Keratinocyte (primary cell): ENCODE results near the gene NT5DC3.
"Not testable (repeated sequence)": the region's sequence is repeated elsewhere in the genome, so short reads cannot be mapped to it uniquely, and the experiment has no call there.

Experiments
- EZH2 ChIP-seq: IDR thresholded peaks from one replicate; pipeline ENCODE4 v1.6.1; 2012; ENCODE audit warnings: inconsistent platforms, mild to moderate bottlenecking, low read length, moderate library complexity
- TF ChIP-seq, protein P1 (sequence below), 3 experiments: IDR thresholded peaks in 1 of 3; conservative IDR thresholded peaks in 1 of 3; optimal IDR thresholded peaks in 1 of 3; 2 replicates in 2 of 3; 3 replicates in 1 of 3; pipeline versions ENCODE3 to v1.5.1; 2011; ENCODE audit warnings: low read length in 3 of 3, mild to moderate bottlenecking in 3 of 3, moderate library complexity in 2 of 3, control low read depth in 1 of 3, inconsistent platforms in 1 of 3; ENCODE audit not compliant: insufficient read depth in 2 of 3; ENCODE audit errors: extremely low read depth in 1 of 3

- TF ChIP-seq EZH2: not testable (repeated sequence)
- TF ChIP-seq, protein P1, sequence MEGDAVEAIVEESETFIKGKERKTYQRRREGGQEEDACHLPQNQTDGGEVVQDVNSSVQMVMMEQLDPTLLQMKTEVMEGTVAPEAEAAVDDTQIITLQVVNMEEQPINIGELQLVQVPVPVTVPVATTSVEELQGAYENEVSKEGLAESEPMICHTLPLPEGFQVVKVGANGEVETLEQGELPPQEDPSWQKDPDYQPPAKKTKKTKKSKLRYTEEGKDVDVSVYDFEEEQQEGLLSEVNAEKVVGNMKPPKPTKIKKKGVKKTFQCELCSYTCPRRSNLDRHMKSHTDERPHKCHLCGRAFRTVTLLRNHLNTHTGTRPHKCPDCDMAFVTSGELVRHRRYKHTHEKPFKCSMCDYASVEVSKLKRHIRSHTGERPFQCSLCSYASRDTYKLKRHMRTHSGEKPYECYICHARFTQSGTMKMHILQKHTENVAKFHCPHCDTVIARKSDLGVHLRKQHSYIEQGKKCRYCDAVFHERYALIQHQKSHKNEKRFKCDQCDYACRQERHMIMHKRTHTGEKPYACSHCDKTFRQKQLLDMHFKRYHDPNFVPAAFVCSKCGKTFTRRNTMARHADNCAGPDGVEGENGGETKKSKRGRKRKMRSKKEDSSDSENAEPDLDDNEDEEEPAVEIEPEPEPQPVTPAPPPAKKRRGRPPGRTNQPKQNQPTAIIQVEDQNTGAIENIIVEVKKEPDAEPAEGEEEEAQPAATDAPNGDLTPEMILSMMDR (optimal IDR thresholded peaks at IDR 0.05 in 1 of 3, IDR thresholded peaks at IDR 0.05 in 1 of 3, conservative IDR thresholded peaks at IDR 0.05 in 1 of 3; ENCODE audit: extremely low read depth in 1 of 3, insufficient read depth in 2 of 3, low read length in 3 of 3): not testable (repeated sequence)
Measured at GRCh38 chr12:103809639-103810038, 31.4 kb downstream of the NT5DC3 start.
